ENCODE data around the gene SAE1. TPM values are rescaled to one million over a fixed set of nuclear protein-coding genes. Genes with fewer than 3 reads are reported as not detected.

Gene SAE1
- total RNA-seq, 2 donors from 2014 or later = 187 to 240 TPM

DNA sequence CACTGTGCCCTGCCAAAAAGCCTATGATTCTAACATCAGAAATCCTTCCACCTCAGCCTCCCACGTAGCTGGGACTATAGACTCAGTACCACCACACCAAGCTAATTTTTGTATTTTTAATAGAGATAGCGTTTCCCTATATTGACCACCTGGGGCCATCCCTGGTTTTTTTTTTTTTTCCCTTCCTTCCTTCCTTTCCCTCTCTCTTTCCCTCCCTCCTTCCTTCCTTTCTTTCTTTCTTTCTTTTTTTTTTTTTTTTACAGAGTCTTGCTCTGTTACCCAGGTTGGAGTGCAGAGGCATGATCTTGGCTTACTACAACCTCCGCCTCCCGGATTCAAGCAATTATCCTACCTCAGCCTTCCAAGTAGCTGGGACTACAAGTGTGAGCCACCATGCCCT, 1.1 kb upstream of the SAE1 start:
- Histone ChIP-seq H3K27ac (ENCODE audit: low read depth, low read length) (no peak overlapping the region), H3K9me3 (ENCODE audit: control insufficient read depth, low read length) (peaks cover 5% of the 10 kb centered on the region), H3K36me3 (ENCODE audit: control insufficient read depth, insufficient read depth, low read length) (peaks cover 23% of the 10 kb centered on the region), H3K4me1 (ENCODE audit: control insufficient read depth, insufficient read depth, low read length) (no peaks in the 10 kb centered on the region), H3K4me3 (ENCODE audit: low read length) (no peak overlapping the region), H3K27me3 (ENCODE audit: control insufficient read depth, insufficient read depth, low read length, poor library complexity, severe bottlenecking) (no peaks in the 10 kb centered on the region), H3K9ac (ENCODE audit: extremely low read depth, low read length, poor library complexity, severe bottlenecking) (no peak overlapping the region)
- Mint-ChIP-seq H3K27ac (no peak overlapping the region), H3K4me3 (no peak overlapping the region), H3K36me3 (ENCODE audit: low read depth) (peaks cover 25% of the 10 kb centered on the region), H3K9me3 (peaks cover 4% of the 10 kb centered on the region), H3K27me3 (ENCODE audit: insufficient read depth) (no peaks in the 10 kb centered on the region), H3K4me1 (peaks cover 19% of the 10 kb centered on the region)
- TF ChIP-seq, protein P1, sequence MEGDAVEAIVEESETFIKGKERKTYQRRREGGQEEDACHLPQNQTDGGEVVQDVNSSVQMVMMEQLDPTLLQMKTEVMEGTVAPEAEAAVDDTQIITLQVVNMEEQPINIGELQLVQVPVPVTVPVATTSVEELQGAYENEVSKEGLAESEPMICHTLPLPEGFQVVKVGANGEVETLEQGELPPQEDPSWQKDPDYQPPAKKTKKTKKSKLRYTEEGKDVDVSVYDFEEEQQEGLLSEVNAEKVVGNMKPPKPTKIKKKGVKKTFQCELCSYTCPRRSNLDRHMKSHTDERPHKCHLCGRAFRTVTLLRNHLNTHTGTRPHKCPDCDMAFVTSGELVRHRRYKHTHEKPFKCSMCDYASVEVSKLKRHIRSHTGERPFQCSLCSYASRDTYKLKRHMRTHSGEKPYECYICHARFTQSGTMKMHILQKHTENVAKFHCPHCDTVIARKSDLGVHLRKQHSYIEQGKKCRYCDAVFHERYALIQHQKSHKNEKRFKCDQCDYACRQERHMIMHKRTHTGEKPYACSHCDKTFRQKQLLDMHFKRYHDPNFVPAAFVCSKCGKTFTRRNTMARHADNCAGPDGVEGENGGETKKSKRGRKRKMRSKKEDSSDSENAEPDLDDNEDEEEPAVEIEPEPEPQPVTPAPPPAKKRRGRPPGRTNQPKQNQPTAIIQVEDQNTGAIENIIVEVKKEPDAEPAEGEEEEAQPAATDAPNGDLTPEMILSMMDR (conservative IDR thresholded peaks at IDR 0.05) = no peak
- 97% methylated on average over 3 to 4 of the region's 4 CpGs for WGBS, 2 experiments (ENCODE audit: insufficient coverage in 1 of 2, insufficient read length in 1 of 2)
- DNase-seq = no peak

DNA sequence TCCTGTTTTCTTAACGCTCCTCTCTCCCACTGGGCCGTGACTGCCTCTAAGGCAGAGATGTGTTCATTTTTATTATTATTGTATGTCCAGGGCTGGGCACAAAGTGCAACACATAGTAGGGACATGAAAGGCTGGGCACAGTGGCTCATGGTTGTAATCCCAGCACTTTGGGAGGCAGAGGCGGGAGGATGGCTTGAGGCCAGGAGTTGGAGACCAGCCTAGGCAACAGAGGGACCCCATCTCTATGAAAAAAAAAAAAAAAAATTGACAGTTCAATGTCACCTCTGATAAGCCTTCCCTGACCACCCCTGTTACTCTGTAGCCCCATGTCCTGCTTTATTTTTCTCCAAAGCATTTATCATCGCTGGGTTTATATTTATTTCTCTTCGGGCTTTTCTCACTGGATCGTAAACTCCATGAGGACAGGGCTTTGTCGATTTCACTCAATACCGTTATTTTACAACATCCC, 481 bp upstream of the SAE1 start:
- Mint-ChIP-seq H3K36me3 (ENCODE audit: low read depth) (peaks cover 28% of the 10 kb centered on the region), H3K4me1 (peaks cover 22% of the 10 kb centered on the region), H3K27me3 (ENCODE audit: insufficient read depth) (no peaks in the 10 kb centered on the region), H3K27ac (peak overlapping the region; percentile 99), H3K4me3 (peak overlapping the region; percentile 100), H3K9me3 (peaks cover 4% of the 10 kb centered on the region)
- Histone ChIP-seq H3K36me3 (ENCODE audit: control insufficient read depth, insufficient read depth, low read length) (peaks cover 28% of the 10 kb centered on the region), H3K9me3 (ENCODE audit: control insufficient read depth, low read length) (peaks cover 5% of the 10 kb centered on the region), H3K27me3 (ENCODE audit: control insufficient read depth, insufficient read depth, low read length, poor library complexity, severe bottlenecking) (no peaks in the 10 kb centered on the region), H3K4me3 (ENCODE audit: low read length) (no peak overlapping the region), H3K4me1 (ENCODE audit: control insufficient read depth, insufficient read depth, low read length) (no peaks in the 10 kb centered on the region), H3K27ac (ENCODE audit: low read depth, low read length) (no peak overlapping the region), H3K9ac (ENCODE audit: extremely low read depth, low read length, poor library complexity, severe bottlenecking) (no peak overlapping the region)
- 73 to 74% methylated on average over 6 to 8 of the region's 8 CpGs for WGBS, 2 experiments (ENCODE audit: insufficient coverage in 1 of 2, insufficient read length in 1 of 2)
- no peak for DNase-seq
- TF ChIP-seq, protein P1 (conservative IDR thresholded peaks at IDR 0.05) = no peak

DNA sequence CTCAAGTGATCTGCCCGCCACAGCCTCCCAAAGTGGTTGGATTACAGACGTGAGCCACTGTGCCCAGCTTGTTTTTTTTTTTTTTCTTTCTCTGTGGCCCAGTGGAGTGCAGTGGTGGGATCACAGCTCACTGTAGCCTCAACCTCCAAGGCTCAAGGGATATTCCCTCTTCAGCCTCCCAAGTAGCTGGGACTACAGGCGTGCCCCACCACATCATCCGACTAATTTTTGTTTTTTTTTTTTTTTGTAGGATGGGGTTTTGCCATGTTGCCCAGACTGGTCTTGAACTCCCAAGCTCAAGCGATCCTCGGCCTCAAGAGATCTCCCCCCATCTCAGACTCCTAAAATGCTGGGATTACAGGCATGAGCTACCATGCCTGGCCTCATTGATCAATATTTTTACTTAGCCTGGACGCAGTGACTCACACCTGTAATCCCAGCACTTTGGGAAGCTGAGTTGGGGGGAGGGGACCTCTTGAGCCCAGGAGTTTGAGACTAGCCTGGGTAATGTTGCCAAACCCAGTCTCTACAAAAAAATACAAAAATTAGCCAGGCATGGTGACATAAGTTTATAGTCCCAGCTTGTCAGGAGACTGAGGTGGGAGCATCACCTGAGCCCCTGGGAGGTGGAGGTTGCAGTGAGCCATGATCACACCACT, 1.7 kb downstream of the SAE1 start:
- peaks cover 42% of the 10 kb centered on the region for H3K36me3 ChIP-seq (ENCODE audit: control insufficient read depth, insufficient read depth, low read length)
- H3K4me1 ChIP-seq (ENCODE audit: control insufficient read depth, insufficient read depth, low read length) = no peaks in the 10 kb centered on the region
- H3K27me3 Mint-ChIP-seq (ENCODE audit: insufficient read depth) = no peaks in the 10 kb centered on the region
- TF ChIP-seq, protein P1 (conservative IDR thresholded peaks at IDR 0.05) = no peak
- H3K9ac ChIP-seq (ENCODE audit: extremely low read depth, low read length, poor library complexity, severe bottlenecking) = peak overlapping the region; percentile 97
- no peak overlapping the region for H3K27ac ChIP-seq (ENCODE audit: low read depth, low read length)
- H3K4me1 Mint-ChIP-seq = peaks cover 25% of the 10 kb centered on the region
- peaks cover 4% of the 10 kb centered on the region for H3K9me3 Mint-ChIP-seq
- peak overlapping the region; percentile 99 for H3K27ac Mint-ChIP-seq
- peaks cover 5% of the 10 kb centered on the region for H3K9me3 ChIP-seq (ENCODE audit: control insufficient read depth, low read length)
- H3K4me3 Mint-ChIP-seq = peak overlapping the region; percentile 100
- DNase-seq = no peak
- H3K4me3 ChIP-seq (ENCODE audit: low read length) = peak overlapping the region; percentile 95
- peaks cover 43% of the 10 kb centered on the region for H3K36me3 Mint-ChIP-seq (ENCODE audit: low read depth)
- H3K27me3 ChIP-seq (ENCODE audit: control insufficient read depth, insufficient read depth, low read length, poor library complexity, severe bottlenecking) = no peaks in the 10 kb centered on the region
- 74 to 77% methylated on average over 4 to 5 of the region's 7 CpGs for WGBS, 2 experiments (ENCODE audit: insufficient coverage in 1 of 2, insufficient read length in 1 of 2)

All from endodermal cell (in vitro differentiated cells).